Duodenal mucosa (tissue), 2 donors: ENCODE measurements around the gene SBF2.

Experiments
- H3K27ac ChIP-seq: one replicate; pipeline ENCODE4 v1.7.0; 2013; ENCODE audit warnings: low read depth, low read length
- H3K27me3 ChIP-seq, 2 donors: one replicate each; pipeline ENCODE4 v1.7.0; 2013; ENCODE audit warnings: low read length in 2 of 2, control low read depth in 1 of 2; ENCODE audit not compliant: insufficient read depth in 2 of 2, control insufficient read depth in 1 of 2
- H3K36me3 ChIP-seq, 2 donors: one replicate each; pipeline ENCODE4 v1.7.0; 2013; ENCODE audit warnings: low read length in 2 of 2, control low read depth in 1 of 2; ENCODE audit not compliant: insufficient read depth in 2 of 2, control insufficient read depth in 1 of 2
- H3K4me1 ChIP-seq, 2 donors: one replicate each; pipeline ENCODE4 v1.7.0; 2013; ENCODE audit warnings: low read length in 2 of 2, control low read depth in 1 of 2; ENCODE audit not compliant: insufficient read depth in 2 of 2, control insufficient read depth in 1 of 2
- H3K4me3 ChIP-seq, 2 donors: one replicate each; pipeline ENCODE4 v1.7.0; 2013; ENCODE audit warnings: low read length in 2 of 2, low read depth in 1 of 2
- H3K9ac ChIP-seq, 2 donors: one replicate each; pipeline ENCODE4 v1.7.0; 2013; ENCODE audit warnings: low read length in 2 of 2, low read depth in 1 of 2
- H3K9me3 ChIP-seq, 2 donors: one replicate each; pipeline ENCODE4 v1.7.0; 2013; ENCODE audit warnings: low read length in 2 of 2, control low read depth in 1 of 2; ENCODE audit not compliant: control insufficient read depth in 1 of 2

Gene SBF2

GRCh38 chr11:9895006-9895405 is 399.0 kb downstream of the SBF2 start:
- Histone ChIP-seq H3K27me3 (no peaks in the 10 kb centered on the region), H3K9ac (no peak overlapping the region), H3K4me3 (no peak overlapping the region), H3K4me1 (peaks cover 0 to 9% of the 10 kb centered on the region in 2 donors), H3K36me3 (peaks cover 0 to 4% of the 10 kb centered on the region in 2 donors), H3K27ac (no peak overlapping the region), H3K9me3 (no peaks in the 10 kb centered on the region)

- Histone ChIP-seq H3K4me3 (no peak overlapping the region), H3K27ac (no peak overlapping the region), H3K27me3 (no peaks in the 10 kb centered on the region), H3K36me3 (peaks cover 0 to 4% of the 10 kb centered on the region in 2 donors), H3K9ac (no peak overlapping the region), H3K9me3 (no peaks in the 10 kb centered on the region), H3K4me1 (peaks cover 0 to 5% of the 10 kb centered on the region in 2 donors)
Measured at GRCh38 chr11:9893474-9893873, 400.5 kb downstream of the SBF2 start.

GRCh38 chr11:9888938-9889337 is 405.1 kb downstream of the SBF2 start:
- Histone ChIP-seq H3K4me1 (peaks cover 0 to 5% of the 10 kb centered on the region in 2 donors), H3K27me3 (no peaks in the 10 kb centered on the region), H3K27ac (no peak overlapping the region), H3K36me3 (no peaks in the 10 kb centered on the region), H3K9ac (no peak overlapping the region), H3K9me3 (no peaks in the 10 kb centered on the region), H3K4me3 (no peak overlapping the region)

GRCh38 chr11:9887472-9887871 is 406.5 kb downstream of the SBF2 start:
- H3K9ac ChIP-seq: no peak overlapping the region
- no peaks in the 10 kb centered on the region for H3K9me3 ChIP-seq
- peaks cover 0 to 5% of the 10 kb centered on the region in 2 donors for H3K4me1 ChIP-seq
- no peak overlapping the region for H3K27ac ChIP-seq
- H3K27me3 ChIP-seq: no peaks in the 10 kb centered on the region
- H3K4me3 ChIP-seq: no peak overlapping the region
- no peaks in the 10 kb centered on the region for H3K36me3 ChIP-seq

- no peaks in the 10 kb centered on the region for H3K36me3 ChIP-seq
- H3K9ac ChIP-seq: no peak overlapping the region
- no peak overlapping the region for H3K4me3 ChIP-seq
- H3K4me1 ChIP-seq: peaks cover 0 to 5% of the 10 kb centered on the region in 2 donors
- no peaks in the 10 kb centered on the region for H3K27me3 ChIP-seq
- H3K9me3 ChIP-seq: no peaks in the 10 kb centered on the region
- H3K27ac ChIP-seq: no peak overlapping the region
Measured at GRCh38 chr11:9886595-9886994, 407.4 kb downstream of the SBF2 start.

GRCh38 chr11:9884601-9885000 is 409.4 kb downstream of the SBF2 start:
- H3K27me3 ChIP-seq: no peaks in the 10 kb centered on the region
- H3K9me3 ChIP-seq: no peaks in the 10 kb centered on the region
- H3K4me3 ChIP-seq: no peak overlapping the region
- no peaks in the 10 kb centered on the region for H3K4me1 ChIP-seq
- no peaks in the 10 kb centered on the region for H3K36me3 ChIP-seq
- no peak overlapping the region for H3K27ac ChIP-seq
- no peak overlapping the region for H3K9ac ChIP-seq

GRCh38 chr11:9880657-9881056 is 413.4 kb downstream of the SBF2 start:
- H3K4me1 ChIP-seq: no peaks in the 10 kb centered on the region
- no peak overlapping the region for H3K27ac ChIP-seq
- H3K9me3 ChIP-seq: peaks cover 3 to 4% of the 10 kb centered on the region in 2 donors
- H3K4me3 ChIP-seq: no peak overlapping the region
- no peaks in the 10 kb centered on the region for H3K27me3 ChIP-seq
- H3K36me3 ChIP-seq: no peaks in the 10 kb centered on the region
- H3K9ac ChIP-seq: no peak overlapping the region

GRCh38 chr11:9878936-9879335 is 415.1 kb downstream of the SBF2 start:
- no peak overlapping the region for H3K27ac ChIP-seq
- H3K9ac ChIP-seq: no peak overlapping the region
- H3K27me3 ChIP-seq: no peaks in the 10 kb centered on the region

GRCh38 chr11:9876331-9876730 is 417.7 kb downstream of the SBF2 start:
- peaks cover 3 to 4% of the 10 kb centered on the region in 2 donors for H3K9me3 ChIP-seq
- H3K27ac ChIP-seq: no peak overlapping the region
- H3K4me1 ChIP-seq: no peaks in the 10 kb centered on the region
- no peak overlapping the region for H3K4me3 ChIP-seq
- no peaks in the 10 kb centered on the region for H3K36me3 ChIP-seq
- H3K9ac ChIP-seq: no peak overlapping the region
- H3K27me3 ChIP-seq: no peaks in the 10 kb centered on the region

More at GRCh38 chr11:9878936-9879335, 415.1 kb downstream of the SBF2 start:
- H3K36me3 ChIP-seq: no peaks in the 10 kb centered on the region
- H3K4me3 ChIP-seq: no peak overlapping the region
- peaks cover 3 to 4% of the 10 kb centered on the region in 2 donors for H3K9me3 ChIP-seq
- no peaks in the 10 kb centered on the region for H3K4me1 ChIP-seq

- H3K4me3 ChIP-seq: no peak overlapping the region
- H3K9ac ChIP-seq: no peak overlapping the region
- H3K4me1 ChIP-seq: no peaks in the 10 kb centered on the region
- H3K9me3 ChIP-seq: peaks cover 3 to 4% of the 10 kb centered on the region in 2 donors
- no peaks in the 10 kb centered on the region for H3K36me3 ChIP-seq
- no peak overlapping the region for H3K27ac ChIP-seq
- H3K27me3 ChIP-seq: no peaks in the 10 kb centered on the region
Measured at GRCh38 chr11:9875862-9876261, 418.2 kb downstream of the SBF2 start.

- H3K9ac ChIP-seq: no peak overlapping the region
- no peaks in the 10 kb centered on the region for H3K36me3 ChIP-seq
- H3K27ac ChIP-seq: no peak overlapping the region
- H3K4me1 ChIP-seq: no peaks in the 10 kb centered on the region
- H3K27me3 ChIP-seq: no peaks in the 10 kb centered on the region
- no peak overlapping the region for H3K4me3 ChIP-seq
- peaks cover 3 to 4% of the 10 kb centered on the region in 2 donors for H3K9me3 ChIP-seq
Measured at GRCh38 chr11:9875399-9875798, 418.6 kb downstream of the SBF2 start.
